Measurements from ENCODE around the gene WNK1. TPM values are rescaled to one million over a fixed set of nuclear protein-coding genes. Genes with fewer than 3 reads are reported as not detected.

Gene WNK1
- total RNA-seq, 3 donors from 2014 or later: 173 to 192 (median 176) TPM

GRCh38 chr12:913919-914698 lies 161.7 kb downstream of the WNK1 start:
- Histone ChIP-seq H3K4me1 (no peaks in the 10 kb centered on the region), H3K27me3 (no peaks in the 10 kb centered on the region), H3K36me3 (peaks cover 4% of the 10 kb centered on the region), H3K9me3 (no peaks in the 10 kb centered on the region), H3K4me3 (no peak overlapping the region), H3K27ac (no peak overlapping the region)
- no peak for TF ChIP-seq POLR2A (IDR thresholded peaks at IDR 0.05)
- TF ChIP-seq CTCF (IDR thresholded peaks at IDR 0.05): no peak
- no peak for TF ChIP-seq POLR2AphosphoS5 (IDR thresholded peaks at IDR 0.05)
- intact Hi-C loops (cut with DNase I; ENCODE audit: low total_unique reads): no loop called here
- no peak for DNase-seq (ENCODE audit: low spot score in 2 of 2)

DNA sequence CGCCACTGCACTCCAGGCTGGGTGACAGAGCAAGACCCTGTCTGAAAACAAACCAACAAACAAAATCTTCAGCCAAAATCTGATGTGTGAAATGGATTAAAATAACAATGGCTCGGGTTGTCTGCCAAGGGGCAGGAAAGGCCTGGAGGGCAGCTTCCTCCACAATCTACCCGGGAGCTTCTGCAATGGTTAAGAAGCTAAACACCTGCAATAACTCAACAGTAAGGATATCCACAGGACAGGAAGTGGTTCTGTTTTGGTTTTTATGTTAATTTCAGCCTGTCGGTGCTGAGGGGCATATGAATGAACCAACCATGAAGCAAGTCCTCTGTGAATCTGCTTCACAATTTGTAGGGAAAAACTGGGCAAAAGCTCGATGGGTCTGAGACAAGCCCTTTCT lies 162.7 kb downstream of the WNK1 start:
- H3K36me3 ChIP-seq: peaks cover 4% of the 10 kb centered on the region

GRCh38 chr12:916240-916639 lies 163.9 kb downstream of the WNK1 start:
- intact Hi-C loops (cut with DNase I; ENCODE audit: low total_unique reads): no loop called here
- TF ChIP-seq POLR2A (IDR thresholded peaks at IDR 0.05) (no peak), POLR2AphosphoS5 (IDR thresholded peaks at IDR 0.05) (no peak), CTCF (IDR thresholded peaks at IDR 0.05) (no peak)
- peaks cover 4% of the 10 kb centered on the region for H3K36me3 ChIP-seq
- no peak for DNase-seq (ENCODE audit: low spot score in 2 of 2)
- no peak overlapping the region for H3K4me3 ChIP-seq
- H3K4me1 ChIP-seq: no peaks in the 10 kb centered on the region
- H3K27me3 ChIP-seq: no peaks in the 10 kb centered on the region
- no peak overlapping the region for H3K27ac ChIP-seq
- H3K9me3 ChIP-seq: no peaks in the 10 kb centered on the region

More for the DNA sequence above, 162.7 kb downstream of the WNK1 start:
- Histone ChIP-seq H3K4me3 (no peak overlapping the region), H3K9me3 (no peaks in the 10 kb centered on the region), H3K27me3 (no peaks in the 10 kb centered on the region), H3K4me1 (no peaks in the 10 kb centered on the region), H3K27ac (no peak overlapping the region)
- no peak for DNase-seq (ENCODE audit: low spot score in 2 of 2)
- TF ChIP-seq POLR2AphosphoS5 (IDR thresholded peaks at IDR 0.05): no peak
- intact Hi-C loops (cut with DNase I; ENCODE audit: low total_unique reads): no loop called here

- intact Hi-C loops (cut with DNase I; ENCODE audit: low total_unique reads): no loop called here
- H3K27me3 ChIP-seq: no peaks in the 10 kb centered on the region
- no peaks in the 10 kb centered on the region for H3K9me3 ChIP-seq
- H3K36me3 ChIP-seq: peaks cover 4% of the 10 kb centered on the region
- TF ChIP-seq CTCF (IDR thresholded peaks at IDR 0.05): no peak
- TF ChIP-seq POLR2AphosphoS5 (IDR thresholded peaks at IDR 0.05): no peak
- TF ChIP-seq POLR2A (IDR thresholded peaks at IDR 0.05): no peak
- no peak overlapping the region for H3K27ac ChIP-seq
- H3K4me3 ChIP-seq: no peak overlapping the region
- H3K4me1 ChIP-seq: no peaks in the 10 kb centered on the region
- DNase-seq (ENCODE audit: low spot score in 2 of 2): no peak
Observed at GRCh38 chr12:916712-917445, 164.5 kb downstream of the WNK1 start.

DNA sequence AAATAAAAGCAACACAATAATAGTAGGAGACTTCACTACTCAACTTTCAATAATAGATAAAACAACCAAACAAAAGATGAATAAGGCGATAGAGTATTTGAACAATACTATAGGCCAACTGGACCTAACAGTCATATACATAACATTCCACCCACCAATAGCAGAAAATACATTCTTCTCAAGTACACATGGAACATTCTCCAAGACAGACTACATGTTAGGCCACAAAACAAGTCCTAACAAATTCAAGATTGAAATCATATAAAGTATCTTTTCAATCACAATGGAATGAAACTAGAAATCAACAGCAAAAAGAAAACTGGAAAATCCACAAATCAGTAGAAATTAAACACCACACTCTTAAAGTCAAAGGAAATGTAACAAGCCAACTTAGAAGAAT lies 168.3 kb downstream of the WNK1 start:
- no peak for DNase-seq (ENCODE audit: low spot score in 2 of 2)
- H3K36me3 ChIP-seq: no peaks in the 10 kb centered on the region
- no peak overlapping the region for H3K27ac ChIP-seq
- no peak overlapping the region for H3K4me3 ChIP-seq
- no peaks in the 10 kb centered on the region for H3K4me1 ChIP-seq
- no peak for TF ChIP-seq POLR2A (IDR thresholded peaks at IDR 0.05)
- TF ChIP-seq POLR2AphosphoS5 (IDR thresholded peaks at IDR 0.05): no peak
- no peak for TF ChIP-seq CTCF (IDR thresholded peaks at IDR 0.05)
- H3K9me3 ChIP-seq: no peaks in the 10 kb centered on the region
- intact Hi-C loops (cut with DNase I; ENCODE audit: low total_unique reads): no loop called here
- H3K27me3 ChIP-seq: no peaks in the 10 kb centered on the region

Measured in breast epithelium (tissue), 4 donors.